Uterus (tissue), 4 donors: Measurements from ENCODE around the gene FAM228A. TPM values are rescaled to one million over a fixed set of nuclear protein-coding genes. Genes with fewer than 3 reads are reported as not detected.

Source experiments
- DNase-seq, 2 donors: peaks; one replicate each; pipeline ENCODE4 v3.0.0-alpha.2; 2019 to 2020
- H3K27ac ChIP-seq, 2 donors: fragments of 200-600 bp; sonication (generic); 1 replicate in 1 of 2; 2 replicates in 1 of 2; pipeline ENCODE4 v1.5.1; 2016 to 2018
- H3K27me3 ChIP-seq, 2 donors: fragments of 200-600 bp; sonication (generic); one replicate each; pipeline ENCODE4 v1.5.1; 2018 to 2019; ENCODE audit warnings: control low read depth in 1 of 2
- H3K36me3 ChIP-seq, 2 donors: fragments of 200-600 bp; sonication (generic); one replicate each; pipeline ENCODE4 v1.5.1; 2019; ENCODE audit warnings: control low read depth in 1 of 2
- H3K4me1 ChIP-seq, 2 donors: fragments of 200-600 bp; sonication (generic); one replicate each; pipeline ENCODE4 v1.5.1; 2018 to 2019; ENCODE audit warnings: control low read depth in 1 of 2
- H3K4me3 ChIP-seq, 2 donors: fragments of 200-600 bp; sonication (generic); 1 replicate in 1 of 2; 2 replicates in 1 of 2; pipeline ENCODE4 v1.5.1; 2018 to 2019; ENCODE audit warnings: mild to moderate bottlenecking in 1 of 2
- H3K9me3 ChIP-seq, 2 donors: fragments of 200-600 bp; sonication (generic); one replicate each; pipeline ENCODE4 v1.5.1; 2019; ENCODE audit warnings: control low read depth in 1 of 2
- CTCF ChIP-seq, 4 experiments: fragments of 200-600 bp in 2 of 4; fragments of 450-650 bp in 2 of 4; sonication (generic) in 2 of 4; IDR thresholded peaks; one replicate each; pipeline ENCODE4 v1.5.1; 2016 to 2019; ENCODE audit warnings: antibody characterized with exemption in 4 of 4, mild to moderate bottlenecking in 2 of 4, moderate library complexity in 1 of 4
- POLR2A ChIP-seq, 2 donors: fragments of 450-650 bp; IDR thresholded peaks; one replicate each; pipeline ENCODE4 v1.6.1; 2016; ENCODE audit warnings: antibody characterized with exemption in 2 of 2, mild to moderate bottlenecking in 1 of 2, moderate library complexity in 1 of 2
- intact Hi-C: fragments of 100-400 bp; cut with DNase I; formaldehyde crosslinking; loops from one replicate; pipeline ENCODE4 v1.15.1; 2023; ENCODE audit warnings: low total_unique reads
- total RNA-seq, 4 donors: library from RNA; depleted of rRNA in 3 of 4; stranded (reverse); fragments of >200 nt in 3 of 4; gene quantifications; one replicate each; pipeline versions ENCODE4 v1.1.0 to v1.2.4, GENCODE V29; 2014 to 2023
- donor health status: DM: yes; HTN: yes; CAD: no.

The FAM228A gene
- total RNA-seq, 4 donors from 2014 or later = 1.4 to 3.1 (median 3.0) TPM; not detected in 1

- Histone ChIP-seq H3K36me3 (no peaks in the 10 kb centered on the region), H3K27ac (no peak overlapping the region), H3K4me1 (no peaks in the 10 kb centered on the region), H3K27me3 (no peaks in the 10 kb centered on the region), H3K4me3 (no peak overlapping the region), H3K9me3 (no peaks in the 10 kb centered on the region)
- intact Hi-C loops = no loop called here
- TF ChIP-seq POLR2A (IDR thresholded peaks at IDR 0.05) = no peak
- no peak for TF ChIP-seq CTCF (IDR thresholded peaks at IDR 0.05)
- no peak for DNase-seq
Measured at GRCh38 chr2:24220554-24221291, 45.9 kb downstream of the FAM228A start.

- no peaks in the 10 kb centered on the region for H3K36me3 ChIP-seq
- intact Hi-C loops = no loop called here
- H3K4me3 ChIP-seq = no peak overlapping the region
Measured at GRCh38 chr2:24221343-24222050, 46.6 kb downstream of the FAM228A start.

GRCh38 chr2:24222946-24223345 lies 48.1 kb downstream of the FAM228A start:
- no peaks in the 10 kb centered on the region for H3K9me3 ChIP-seq
- H3K27ac ChIP-seq = no peak overlapping the region
- intact Hi-C loops = no loop called here
- H3K4me1 ChIP-seq = no peaks in the 10 kb centered on the region
- no peaks in the 10 kb centered on the region for H3K27me3 ChIP-seq
- no peak for TF ChIP-seq CTCF (IDR thresholded peaks at IDR 0.05)
- TF ChIP-seq POLR2A (IDR thresholded peaks at IDR 0.05) = no peak
- no peak overlapping the region for H3K4me3 ChIP-seq
- DNase-seq = no peak
- H3K36me3 ChIP-seq = no peaks in the 10 kb centered on the region

More at GRCh38 chr2:24221343-24222050, 46.6 kb downstream of the FAM228A start:
- no peak for DNase-seq
- H3K27me3 ChIP-seq = no peaks in the 10 kb centered on the region
- TF ChIP-seq POLR2A (IDR thresholded peaks at IDR 0.05) (no peak), CTCF (IDR thresholded peaks at IDR 0.05) (no peak)
- no peak overlapping the region for H3K27ac ChIP-seq
- no peaks in the 10 kb centered on the region for H3K9me3 ChIP-seq
- H3K4me1 ChIP-seq = no peaks in the 10 kb centered on the region

- TF ChIP-seq CTCF (IDR thresholded peaks at IDR 0.05) (no peak), POLR2A (IDR thresholded peaks at IDR 0.05) (no peak)
- H3K9me3 ChIP-seq = no peaks in the 10 kb centered on the region
- DNase-seq = no peak
Measured at GRCh38 chr2:24225499-24226242, 50.8 kb downstream of the FAM228A start.

More at GRCh38 chr2:24225499-24226242, 50.8 kb downstream of the FAM228A start:
- Histone ChIP-seq H3K27me3 (no peaks in the 10 kb centered on the region), H3K36me3 (no peaks in the 10 kb centered on the region), H3K27ac (no peak overlapping the region), H3K4me3 (no peak overlapping the region), H3K4me1 (no peaks in the 10 kb centered on the region)
- intact Hi-C loops = no loop called here
